Spleen (tissue), 11 donors: ENCODE results near the gene KCTD8. TPM values are rescaled to one million over a fixed set of nuclear protein-coding genes. Genes with fewer than 3 reads are reported as not detected.

Experiments
- DNase-seq: peaks from one replicate; pipeline ENCODE4 v3.0.0-alpha.2; 2020
- H3K27ac ChIP-seq, 8 donors: fragments of 200-600 bp; sonication (generic) in 7 of 8; 1 replicate in 4 of 8; 2 replicates in 4 of 8; pipeline versions ENCODE4 v1.5.0 to v1.8.0; 2016 to 2021; ENCODE audit warnings: inconsistent platforms in 4 of 8, mild to moderate bottlenecking in 4 of 8, moderate library complexity in 1 of 8
- H3K27me3 ChIP-seq, 7 donors: fragments of 200-600 bp; sonication (generic) in 6 of 7; replicated peaks in 1 of 7; 1 replicate in 4 of 7; 2 replicates in 3 of 7; pipeline versions ENCODE4 v1.5.0 to v1.8.0; 2016 to 2021; ENCODE audit warnings: inconsistent platforms in 3 of 7, mild to moderate bottlenecking in 1 of 7
- H3K36me3 ChIP-seq, 6 donors: fragments of 200-600 bp; sonication (generic) in 5 of 6; 1 replicate in 4 of 6; 2 replicates in 2 of 6; pipeline versions ENCODE4 v1.5.0 to v1.8.0; 2016 to 2021; ENCODE audit warnings: inconsistent platforms in 2 of 6
- H3K4me1 ChIP-seq, 6 donors: fragments of 200-600 bp; sonication (generic) in 5 of 6; 1 replicate in 3 of 6; 2 replicates in 3 of 6; pipeline versions ENCODE4 v1.5.0 to v1.8.0; 2016 to 2021; ENCODE audit warnings: inconsistent platforms in 3 of 6
- H3K4me3 ChIP-seq, 8 donors: fragments of 200-600 bp; sonication (generic) in 7 of 8; 1 replicate in 4 of 8; 2 replicates in 4 of 8; pipeline versions ENCODE4 v1.5.0 to v1.8.0; 2016 to 2021; ENCODE audit warnings: inconsistent platforms in 4 of 8, mild to moderate bottlenecking in 4 of 8, moderate library complexity in 2 of 8
- H3K9me3 ChIP-seq, 8 donors: fragments of 200-600 bp; sonication (generic) in 7 of 8; 1 replicate in 4 of 8; 2 replicates in 4 of 8; pipeline versions ENCODE4 v1.5.0 to v1.8.0; 2016 to 2021; ENCODE audit warnings: inconsistent platforms in 4 of 8
- POLR2A ChIP-seq, 3 donors: fragments of 450-650 bp; IDR thresholded peaks; one replicate each; pipeline ENCODE4 v1.5.1; 2017; ENCODE audit warnings: antibody characterized with exemption in 3 of 3, mild to moderate bottlenecking in 1 of 3
- POLR2AphosphoS5 ChIP-seq, 3 donors: sonication (generic); formaldehyde crosslinking; IDR thresholded peaks; one replicate each; pipeline ENCODE4 v1.5.1; 2017; ENCODE audit warnings: antibody characterized with exemption in 3 of 3
- WGBS, 5 donors: extraction: QIAGEN DNeasy Blood & Tissue Kit in 3 of 5; methylation state at CpG; one replicate each; pipeline versions ENCODE4 v1.1.5 to v1.1.7; 2013 to 2018; 5-methylcytosine and 5-hydroxymethylcytosine counted together
- intact Hi-C: fragments of 100-400 bp; cut with DNase I; formaldehyde crosslinking; loops from one replicate; pipeline ENCODE4 v1.15.0; 2023; ENCODE audit warnings: low total_unique reads
- polyA plus RNA-seq, 3 donors: library from polyadenylated mRNA; stranded (reverse); fragments of 200-250 nt; gene quantifications; one replicate each; pipeline ENCODE4 v1.2.1, GENCODE V29; 2013
- total RNA-seq, 7 donors: library from RNA; depleted of rRNA in 3 of 7; stranded (reverse); fragments of >200 nt in 3 of 7; fragmentation: NEBNext Ultra II Directional in 4 of 7; extraction: Animal tissue kit (Norgen Biotek cat#: 25700) in 4 of 7; gene quantifications; one replicate each; pipeline versions ENCODE4 v1.1.0 to v1.2.1, GENCODE V29; 2016 to 2021
- TF ChIP-seq, protein P1 (sequence below), 11 experiments: fragments of 200-600 bp in 7 of 11; fragments of 450-650 bp in 4 of 11; sonication (generic) in 4 of 11; IDR thresholded peaks in 8 of 11; conservative IDR thresholded peaks in 3 of 11; 1 replicate in 7 of 11; 2 replicates in 4 of 11; pipeline versions ENCODE4 v1.4.0 to v1.8.0; 2016 to 2021; ENCODE audit warnings: antibody characterized with exemption in 11 of 11, inconsistent platforms in 4 of 11, mild to moderate bottlenecking in 1 of 11
- donor health status: healthy with polysubstance abuse.
- donor health status: DM: no; HTN: no; CAD: no; lungs with moderate emphysema.
- donor health status: DM: no; HTN: no; CAD: no.
- donor health status: Bipolar disorder and iron deficiency.
- donor health status: healthy.
- donor health status: DM: no; HTN: no; CAD: no.
- donor health status: DM: yes; HTN: yes; CAD: no.

Gene KCTD8
- total and polyA plus RNA-seq, 10 donors, result 0.30 TPM; not detected in 9

- no peak for DNase-seq
- WGBS, 5 donors, result 86 to 96% (median 88%) methylated on average over 1 of the region's 1 CpG
- TF ChIP-seq POLR2A (IDR thresholded peaks at IDR 0.05) (no peak), POLR2AphosphoS5 (IDR thresholded peaks at IDR 0.05) (no peak)
- TF ChIP-seq, protein P1, sequence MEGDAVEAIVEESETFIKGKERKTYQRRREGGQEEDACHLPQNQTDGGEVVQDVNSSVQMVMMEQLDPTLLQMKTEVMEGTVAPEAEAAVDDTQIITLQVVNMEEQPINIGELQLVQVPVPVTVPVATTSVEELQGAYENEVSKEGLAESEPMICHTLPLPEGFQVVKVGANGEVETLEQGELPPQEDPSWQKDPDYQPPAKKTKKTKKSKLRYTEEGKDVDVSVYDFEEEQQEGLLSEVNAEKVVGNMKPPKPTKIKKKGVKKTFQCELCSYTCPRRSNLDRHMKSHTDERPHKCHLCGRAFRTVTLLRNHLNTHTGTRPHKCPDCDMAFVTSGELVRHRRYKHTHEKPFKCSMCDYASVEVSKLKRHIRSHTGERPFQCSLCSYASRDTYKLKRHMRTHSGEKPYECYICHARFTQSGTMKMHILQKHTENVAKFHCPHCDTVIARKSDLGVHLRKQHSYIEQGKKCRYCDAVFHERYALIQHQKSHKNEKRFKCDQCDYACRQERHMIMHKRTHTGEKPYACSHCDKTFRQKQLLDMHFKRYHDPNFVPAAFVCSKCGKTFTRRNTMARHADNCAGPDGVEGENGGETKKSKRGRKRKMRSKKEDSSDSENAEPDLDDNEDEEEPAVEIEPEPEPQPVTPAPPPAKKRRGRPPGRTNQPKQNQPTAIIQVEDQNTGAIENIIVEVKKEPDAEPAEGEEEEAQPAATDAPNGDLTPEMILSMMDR (IDR thresholded peaks at IDR 0.05 in 8 of 11, conservative IDR thresholded peaks at IDR 0.05 in 3 of 11), result no peak
- Histone ChIP-seq H3K27ac (no peak overlapping the region), H3K9me3 (peaks cover 0 to 14% (median 5%) of the 10 kb centered on the region in 8 donors), H3K36me3 (no peaks in the 10 kb centered on the region), H3K27me3 (no peaks in the 10 kb centered on the region), H3K4me1 (no peaks in the 10 kb centered on the region), H3K4me3 (no peak overlapping the region)
- intact Hi-C loops, result no loop called here
Observed at GRCh38 chr4:44146516-44146915, 302.1 kb downstream of the KCTD8 start.

GRCh38 chr4:44145868-44146267 lies 302.7 kb downstream of the KCTD8 start:
- TF ChIP-seq, protein P1 (IDR thresholded peaks at IDR 0.05 in 8 of 11, conservative IDR thresholded peaks at IDR 0.05 in 3 of 11), result no peak
- TF ChIP-seq POLR2A (IDR thresholded peaks at IDR 0.05) (no peak), POLR2AphosphoS5 (IDR thresholded peaks at IDR 0.05) (no peak)
- no peak overlapping the region for H3K27ac ChIP-seq
- no peaks in the 10 kb centered on the region for H3K36me3 ChIP-seq
- H3K4me3 ChIP-seq, result no peak overlapping the region
- peaks cover 0 to 14% (median 5%) of the 10 kb centered on the region in 8 donors for H3K9me3 ChIP-seq
- no peak for DNase-seq
- no peaks in the 10 kb centered on the region for H3K27me3 ChIP-seq
- intact Hi-C loops, result no loop called here
- H3K4me1 ChIP-seq, result no peaks in the 10 kb centered on the region

DNA sequence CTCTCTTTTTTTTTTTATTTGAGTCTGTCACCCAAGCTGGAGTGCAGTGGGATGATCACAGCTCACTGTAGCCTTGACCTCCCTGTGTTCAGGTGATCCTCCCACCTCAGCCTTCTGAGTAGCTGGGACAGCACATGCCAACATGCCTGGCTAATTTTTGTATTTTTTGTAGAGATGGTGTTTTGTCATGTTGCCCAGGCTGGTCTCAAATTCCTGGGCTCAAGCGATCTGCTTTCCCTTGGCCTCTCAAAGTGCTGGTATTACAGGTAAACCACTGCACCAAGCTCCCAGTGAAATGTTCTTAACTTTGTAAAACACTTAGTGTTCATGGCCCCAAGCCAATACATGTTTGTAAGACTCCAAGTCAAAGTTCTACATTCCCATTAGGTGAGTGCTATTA lies 316.1 kb downstream of the KCTD8 start:
- WGBS, 5 donors, result 86 to 100% (median 97%) methylated on average over 1 of the region's 1 CpG
- TF ChIP-seq POLR2AphosphoS5 (IDR thresholded peaks at IDR 0.05), result no peak
- TF ChIP-seq, protein P1 (IDR thresholded peaks at IDR 0.05 in 8 of 11, conservative IDR thresholded peaks at IDR 0.05 in 3 of 11), result no peak
- no peak for TF ChIP-seq POLR2A (IDR thresholded peaks at IDR 0.05)
- no peak overlapping the region for H3K4me3 ChIP-seq

More for the DNA sequence above, 316.1 kb downstream of the KCTD8 start:
- intact Hi-C loops, result no loop called here
- H3K36me3 ChIP-seq, result no peaks in the 10 kb centered on the region
- no peaks in the 10 kb centered on the region for H3K4me1 ChIP-seq
- no peak overlapping the region for H3K27ac ChIP-seq
- DNase-seq, result no peak
- H3K9me3 ChIP-seq, result peaks cover 0 to 13% (median 6%) of the 10 kb centered on the region in 8 donors
- H3K27me3 ChIP-seq, result no peaks in the 10 kb centered on the region

Other genes starting within 250 kb of the KCTD8 start
- not detected for gene YIPF7, start 202.8 kb upstream of the KCTD8 start, total RNA-seq
- under 1 TPM; 0.05 to 0.24 (median 0.13) TPM for gene YIPF7, start 202.8 kb upstream of the KCTD8 start, polyA plus RNA-seq
- 10 to 100 TPM; 13.1 to 24.5 (median 17.3) TPM for gene GUF1, start 229.6 kb upstream of the KCTD8 start, total RNA-seq
- gene GUF1, start 229.6 kb upstream of the KCTD8 start, polyA plus RNA-seq, result 10 to 100 TPM in 2 of 3 donors, 1 to 10 TPM in 1; 9.6 to 11.9 (median 10.2) TPM